ENCODE results near the gene RARRES2. TPM values are rescaled to one million over a fixed set of nuclear protein-coding genes. Genes with fewer than 3 reads are reported as not detected.
"Not testable (repeated sequence)": the region's sequence is repeated elsewhere in the genome, so short reads cannot be mapped to it uniquely, and the experiment has no call there.

The RARRES2 gene
- total RNA-seq, 1 donor from 2014 or later, result 6.2 TPM

DNA sequence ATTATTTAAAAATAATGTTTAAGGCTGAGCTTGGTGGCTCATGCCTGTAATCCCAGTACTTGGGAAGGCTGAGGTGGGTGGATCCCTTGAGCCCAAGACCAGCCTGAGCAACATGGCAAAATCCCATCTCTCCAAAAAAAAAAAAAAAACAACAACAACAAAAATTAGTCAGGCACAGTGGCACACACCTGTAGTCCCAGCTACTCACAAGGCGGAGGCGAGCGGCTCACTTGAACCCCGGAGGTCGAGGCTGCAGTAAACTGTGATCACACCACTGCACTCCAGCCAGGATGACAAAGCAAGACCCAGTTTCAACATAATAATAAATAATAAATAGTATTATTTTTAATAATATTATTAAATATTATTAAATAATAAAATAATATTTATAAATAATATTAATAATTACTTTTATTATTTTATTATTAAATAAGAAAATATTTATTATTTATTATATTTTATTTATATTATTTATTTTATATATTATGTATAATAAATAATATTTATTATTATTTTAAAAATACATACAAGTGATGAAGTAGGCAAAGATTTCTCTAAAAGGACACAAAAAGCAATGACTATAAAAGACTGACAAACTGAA is 26.7 kb downstream of the RARRES2 start:
- DNase-seq, result no peak

DNA sequence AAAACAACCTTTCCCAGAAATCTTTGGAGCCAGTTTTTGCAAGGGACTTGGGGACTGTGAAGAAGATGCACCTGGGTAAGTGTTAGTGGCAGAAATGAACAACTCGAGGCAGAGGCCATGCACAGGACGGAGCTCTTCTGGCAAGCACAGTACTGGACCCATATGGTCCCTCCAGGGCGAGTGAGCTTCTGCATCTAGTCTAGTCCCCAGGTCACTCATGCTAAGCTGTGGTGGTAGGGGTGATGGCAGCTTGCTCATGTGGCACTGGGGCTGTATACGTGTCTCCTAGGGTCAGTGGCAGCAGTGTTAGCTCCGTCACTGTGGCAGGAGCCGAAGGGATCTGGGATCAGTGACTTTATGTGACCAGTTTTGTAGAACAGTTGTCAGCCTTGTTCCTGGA is 27.6 kb downstream of the RARRES2 start:
- no peak for DNase-seq

DNA sequence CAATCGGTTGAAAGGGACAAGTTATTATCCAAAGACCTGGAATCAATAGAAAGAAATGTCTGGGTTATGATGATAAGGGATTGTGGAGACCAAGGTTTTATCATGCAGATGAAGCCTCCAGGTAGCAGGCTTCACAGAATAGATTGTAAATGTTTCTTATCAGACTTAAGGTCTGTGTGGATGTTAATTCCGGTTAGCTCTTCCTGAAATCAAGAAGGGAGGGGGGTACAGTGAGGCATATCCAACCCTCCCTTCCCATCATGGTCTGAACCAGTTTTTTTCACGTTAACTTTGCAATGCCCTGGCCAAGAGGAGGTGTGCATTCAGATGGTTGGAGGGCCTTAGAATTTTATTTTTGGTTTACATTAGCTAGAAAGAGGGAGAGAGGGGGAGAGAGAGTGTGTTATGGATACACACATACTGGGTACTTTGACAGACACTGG is 28.0 kb downstream of the RARRES2 start:
- DNase-seq, result no peak

DNA sequence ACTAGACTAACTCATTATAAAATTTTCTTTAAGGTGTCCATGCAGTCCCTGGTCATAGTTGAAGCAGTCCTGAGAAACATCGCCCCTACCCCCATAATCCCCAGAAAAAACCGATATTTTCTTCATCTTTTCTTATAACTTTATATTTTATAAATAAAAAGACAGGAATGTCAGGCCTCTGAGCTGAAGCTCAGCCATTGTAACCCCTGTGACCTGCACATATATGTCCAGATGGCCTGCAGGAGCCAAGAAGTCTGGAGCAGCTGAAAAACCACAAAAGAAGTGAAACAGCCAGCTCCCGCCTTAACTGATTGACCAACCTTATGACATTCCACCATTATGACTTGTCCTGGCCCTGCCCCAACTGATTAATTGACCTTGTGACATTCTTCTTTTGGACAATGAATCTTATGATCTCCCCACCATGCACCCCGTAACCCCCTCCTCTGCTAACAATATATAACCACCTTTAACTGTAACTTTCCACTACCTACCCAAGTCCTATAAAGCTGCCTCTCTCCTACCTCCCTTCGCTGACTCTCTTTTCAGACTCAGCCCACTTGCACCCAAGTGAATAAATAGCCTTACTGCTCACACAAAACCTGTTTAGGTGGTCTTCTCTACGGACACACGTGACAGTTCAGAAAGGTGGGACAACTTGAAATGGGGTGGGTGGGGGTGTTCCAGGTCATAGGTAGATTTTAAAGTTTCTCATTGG is 28.6 kb downstream of the RARRES2 start:
- DNase-seq, result not testable (repeated sequence)

DNA sequence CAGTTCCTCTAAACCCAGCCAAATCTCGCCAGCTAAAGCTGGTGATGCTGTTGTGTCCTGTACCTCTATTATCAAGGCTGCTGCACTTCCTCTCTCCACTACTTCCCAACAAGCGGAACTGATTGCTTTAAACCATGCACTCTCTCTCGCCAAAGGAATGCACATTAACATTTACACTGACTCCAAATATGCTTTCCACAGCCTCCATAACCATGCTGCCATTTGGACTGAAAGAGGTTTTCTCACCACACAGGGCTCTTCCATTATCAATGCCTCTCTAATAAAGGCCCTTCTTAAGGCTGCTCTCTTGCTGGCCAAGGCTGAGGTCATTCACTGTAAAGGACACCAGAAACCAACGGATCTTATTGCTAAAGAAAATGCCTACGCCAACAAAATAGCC is 29.7 kb downstream of the RARRES2 start:
- DNase-seq, result no peak

DNA sequence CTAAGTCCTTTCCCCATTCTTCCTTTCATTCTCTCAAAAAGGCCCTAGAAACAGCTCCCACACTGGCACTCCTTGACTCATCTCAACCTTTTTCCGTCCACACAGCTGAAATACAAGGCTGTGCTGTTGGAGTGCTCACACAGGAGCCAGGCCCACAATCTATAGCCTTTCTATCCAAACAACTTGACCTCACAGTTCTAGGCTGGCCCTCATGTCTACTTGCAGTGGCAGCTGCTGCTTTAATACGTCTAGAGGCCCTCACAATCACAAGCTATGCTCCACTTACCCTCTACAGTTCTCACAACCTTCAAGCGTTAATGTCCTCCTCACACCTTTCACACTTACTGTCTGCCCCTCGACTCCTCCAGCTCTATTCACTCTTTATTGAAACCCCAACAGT is 30.3 kb downstream of the RARRES2 start:
- no peak for DNase-seq

DNA sequence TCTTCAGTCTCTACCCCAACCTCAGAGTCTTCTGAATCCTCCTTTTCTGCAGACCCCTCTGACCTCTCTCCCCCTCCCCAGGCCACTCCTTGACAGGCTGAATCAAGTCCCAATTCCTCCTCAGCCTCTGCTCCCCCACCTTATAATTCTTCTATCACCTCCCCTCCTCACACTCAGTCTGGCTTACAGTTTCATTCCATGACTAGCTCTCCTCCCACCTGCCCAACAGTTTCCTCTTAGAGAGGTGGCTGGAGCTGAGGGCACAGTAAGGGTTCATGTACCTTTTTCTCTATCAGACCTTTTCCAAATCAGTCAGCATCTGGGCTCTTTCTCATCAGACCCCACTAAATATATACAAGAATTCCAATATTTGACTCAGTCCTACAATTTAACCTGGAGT is 32.9 kb downstream of the RARRES2 start:
- DNase-seq, result no peak

DNA sequence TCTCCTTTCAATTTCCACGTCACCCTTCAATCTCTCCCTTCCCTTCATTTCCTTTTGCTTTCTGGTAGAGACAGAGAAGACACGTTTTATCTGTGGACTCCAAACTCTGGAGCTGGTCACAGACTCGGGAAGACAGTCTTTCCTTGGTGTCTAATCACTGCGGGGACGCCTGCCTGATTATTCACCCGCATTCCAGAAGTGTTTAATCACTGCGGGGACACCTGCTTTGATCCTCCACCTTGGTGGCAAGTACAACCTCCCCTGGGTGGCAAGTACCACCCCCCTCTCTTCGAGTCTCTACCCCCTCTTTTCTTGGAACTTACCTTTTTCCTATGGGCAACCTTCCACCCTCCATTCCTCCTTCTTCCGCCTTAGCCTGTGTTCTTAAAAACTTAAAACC is 33.5 kb downstream of the RARRES2 start:
- DNase-seq, result no peak

DNA sequence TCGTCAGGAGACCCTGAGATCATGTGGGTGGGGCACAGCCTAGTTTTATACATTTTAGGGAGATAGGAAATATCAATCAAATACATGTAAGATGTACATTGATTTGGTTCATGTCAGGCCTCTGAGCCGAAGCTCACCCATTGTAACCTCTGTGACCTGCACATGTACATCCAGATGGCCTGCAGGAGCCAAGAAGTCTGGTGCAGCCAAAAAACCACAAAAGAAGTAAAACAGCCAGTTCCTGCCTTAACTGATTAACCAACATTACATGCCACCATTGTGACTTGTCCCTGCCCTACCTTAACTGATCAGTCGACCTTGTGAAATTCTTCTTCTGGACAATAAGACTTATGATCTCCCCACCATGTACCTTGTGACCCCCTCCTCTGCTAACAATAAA is 34.3 kb downstream of the RARRES2 start:
- DNase-seq, result no peak

DNA sequence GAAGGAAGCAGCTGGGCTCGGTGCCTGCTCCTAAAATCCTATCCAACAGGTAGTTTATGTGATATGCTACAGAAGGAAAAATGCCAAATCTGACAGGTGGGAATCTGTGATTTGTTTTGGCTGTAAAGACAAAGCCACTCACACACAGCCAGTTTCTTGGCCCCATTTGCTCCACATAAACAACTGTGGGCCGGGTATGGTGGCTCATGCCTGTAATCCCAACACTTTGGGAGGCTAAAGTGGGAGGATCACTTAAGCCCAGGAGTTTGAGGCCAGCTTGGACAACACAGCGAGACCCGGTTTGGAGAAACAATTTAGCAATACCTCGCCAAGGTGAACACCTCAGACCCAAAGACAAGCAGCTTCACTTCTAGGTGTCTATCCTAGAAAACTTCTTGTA is 35.1 kb downstream of the RARRES2 start:
- not testable (repeated sequence) for DNase-seq

DNA sequence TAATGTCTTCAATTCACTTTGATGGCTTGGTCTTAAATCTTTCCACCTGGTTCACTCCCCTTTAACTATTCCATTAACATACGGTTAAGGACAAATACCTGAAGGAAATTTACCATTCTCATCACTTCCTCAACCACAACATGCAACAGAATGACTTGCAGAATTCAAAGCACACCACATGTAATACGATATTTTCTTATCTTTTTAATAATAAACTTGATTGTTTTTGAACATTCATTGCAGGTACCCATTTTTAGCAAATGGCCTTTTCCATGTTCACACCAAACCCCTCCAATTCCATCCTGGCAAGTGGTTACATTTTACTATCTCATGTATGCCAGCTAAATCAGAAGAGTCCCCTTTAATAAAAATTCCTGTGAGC is 35.5 kb downstream of the RARRES2 start:
- not testable (repeated sequence) for DNase-seq

DNA sequence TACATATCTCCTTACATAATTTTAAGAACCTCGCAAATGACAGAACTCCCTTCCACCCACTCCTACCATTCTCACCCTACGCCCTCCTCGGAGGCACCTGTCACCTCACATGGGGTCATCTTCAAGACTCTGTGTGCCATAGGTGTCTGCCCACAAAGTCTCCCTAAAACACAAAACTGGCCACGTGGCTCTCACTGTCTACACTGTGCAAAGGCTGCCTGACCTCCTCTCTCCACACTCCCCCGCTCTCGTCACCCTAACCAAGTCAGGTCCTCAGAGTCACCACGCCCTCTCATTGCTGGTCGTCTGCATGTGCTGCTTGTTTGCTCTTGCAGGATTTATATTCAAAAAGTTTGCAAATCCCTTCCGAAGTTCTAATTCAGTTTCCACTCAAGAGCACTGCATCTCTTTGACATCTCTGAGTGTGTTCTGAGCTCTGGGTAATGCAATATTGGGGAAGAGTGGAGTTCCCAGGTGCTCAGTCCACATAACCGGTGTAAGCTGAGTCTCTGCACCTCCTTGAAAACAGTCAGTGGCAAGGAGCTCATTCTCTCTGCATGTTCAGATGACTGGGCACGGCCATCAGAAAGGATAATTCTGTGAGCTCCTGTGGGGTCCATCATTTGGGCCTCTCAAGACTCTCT is 36.0 kb downstream of the RARRES2 start:
- DNase-seq, result not testable (repeated sequence)

DNA sequence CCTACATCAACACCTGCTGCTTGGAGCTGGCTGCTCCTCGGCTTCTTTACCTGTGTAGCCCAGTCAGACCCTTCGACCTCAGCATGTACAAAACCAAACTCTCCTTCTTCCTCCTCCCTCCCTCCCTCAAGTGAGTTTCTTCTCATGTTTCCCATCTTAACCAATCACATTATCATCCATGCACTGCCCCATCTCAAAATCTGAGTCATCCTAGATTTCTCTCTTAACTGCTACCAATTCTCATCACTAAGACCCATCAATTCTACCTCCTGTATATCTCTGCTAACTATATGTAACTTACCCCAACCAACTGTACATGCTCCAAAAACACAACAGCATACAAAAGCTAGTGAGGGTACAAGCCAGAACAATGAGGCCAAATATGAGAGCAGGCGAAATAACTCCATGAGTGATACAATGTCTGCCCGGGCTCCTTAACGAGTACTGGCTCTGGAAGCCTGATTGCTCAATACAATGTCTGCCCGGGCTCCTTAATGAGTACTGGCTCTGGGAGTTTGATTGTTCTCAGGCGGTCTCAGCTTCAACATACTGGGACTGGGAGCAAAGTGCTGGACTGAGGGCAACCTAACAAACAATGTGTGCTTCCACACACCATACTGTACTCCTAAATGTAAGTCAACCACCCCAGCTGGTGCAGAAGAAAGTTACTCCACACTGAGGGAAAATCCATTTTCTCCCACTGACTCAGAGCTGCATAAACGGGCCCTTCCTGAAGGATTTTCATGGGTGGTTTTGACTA is 36.8 kb downstream of the RARRES2 start:
- not testable (repeated sequence) for DNase-seq

DNA sequence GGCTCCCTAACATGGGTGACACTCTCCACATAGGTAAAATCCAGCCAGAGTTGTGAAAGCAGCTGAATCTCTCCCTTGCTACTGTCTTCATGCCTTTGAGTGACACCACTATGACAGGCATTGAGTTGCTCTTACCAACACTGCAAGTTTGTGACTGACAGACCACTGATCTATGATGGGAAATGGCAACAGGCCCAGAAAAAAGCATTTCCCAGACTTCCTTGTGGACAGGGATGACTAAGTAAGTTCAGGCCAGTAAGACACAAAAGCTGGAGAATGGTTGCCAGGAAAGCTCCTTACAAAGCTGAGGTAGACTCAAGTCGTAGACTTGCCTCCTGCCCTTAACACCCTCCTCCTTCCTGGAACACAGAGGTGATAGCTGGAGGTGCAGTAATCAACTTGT is 38.5 kb downstream of the RARRES2 start:
- not testable (repeated sequence) for DNase-seq

DNA sequence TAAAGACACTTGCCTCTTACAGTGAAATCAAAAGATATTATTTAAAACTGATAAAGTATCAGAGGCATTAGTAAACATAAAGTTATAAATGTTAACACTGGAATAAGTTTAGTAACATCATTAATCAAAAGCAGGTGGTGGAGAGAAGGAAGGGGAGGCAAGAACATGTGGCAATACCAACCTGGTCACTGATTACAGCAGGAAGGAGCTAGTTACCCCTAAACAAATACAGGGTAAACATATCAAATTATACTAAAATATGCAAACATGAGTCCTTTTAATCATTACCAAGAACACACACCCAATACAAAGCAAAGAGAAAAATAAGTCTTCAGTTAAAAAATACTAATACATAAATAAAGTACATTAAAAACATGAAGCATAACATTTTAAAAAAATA is 43.5 kb downstream of the RARRES2 start:
- not testable (repeated sequence) for DNase-seq

DNA sequence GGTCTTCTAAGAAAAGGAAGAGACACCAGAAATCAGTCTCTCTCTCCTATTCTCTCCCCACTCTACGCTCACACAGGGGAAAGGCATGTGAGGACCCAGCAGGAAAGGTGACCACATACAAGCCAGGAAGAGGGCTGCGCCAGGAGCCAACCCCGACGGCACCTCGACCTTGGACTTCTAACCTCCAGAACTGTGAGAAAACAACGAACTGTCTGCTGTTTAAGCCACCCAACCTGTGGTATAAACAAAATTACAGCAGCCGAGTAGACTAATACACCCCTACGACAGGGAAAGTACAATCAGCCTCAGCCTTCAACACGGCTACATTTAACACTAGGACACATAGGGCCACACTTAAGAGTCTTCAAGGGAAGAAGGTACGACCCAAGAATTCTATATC is 44.6 kb downstream of the RARRES2 start:
- DNase-seq, result not testable (repeated sequence)

DNA sequence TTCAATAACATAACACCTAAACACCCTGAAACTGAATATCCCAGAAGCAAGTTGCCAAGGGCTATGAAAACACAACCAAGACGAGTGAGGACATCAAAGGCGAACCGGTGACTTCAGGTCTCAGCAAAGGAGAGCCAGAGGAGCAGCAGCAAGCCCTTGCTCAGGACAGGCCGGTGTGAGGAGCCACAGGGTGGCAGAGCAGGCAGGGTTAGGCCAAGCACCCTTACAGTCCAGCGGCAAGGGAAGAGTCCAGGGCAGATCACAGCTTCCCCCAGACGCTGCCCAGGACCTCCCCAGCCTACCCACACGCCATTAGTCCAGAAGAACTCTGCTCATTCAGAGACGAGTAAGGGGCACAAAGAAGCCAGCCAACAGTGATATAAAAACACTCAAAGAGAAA is 45.8 kb downstream of the RARRES2 start:
- not testable (repeated sequence) for DNase-seq

DNA sequence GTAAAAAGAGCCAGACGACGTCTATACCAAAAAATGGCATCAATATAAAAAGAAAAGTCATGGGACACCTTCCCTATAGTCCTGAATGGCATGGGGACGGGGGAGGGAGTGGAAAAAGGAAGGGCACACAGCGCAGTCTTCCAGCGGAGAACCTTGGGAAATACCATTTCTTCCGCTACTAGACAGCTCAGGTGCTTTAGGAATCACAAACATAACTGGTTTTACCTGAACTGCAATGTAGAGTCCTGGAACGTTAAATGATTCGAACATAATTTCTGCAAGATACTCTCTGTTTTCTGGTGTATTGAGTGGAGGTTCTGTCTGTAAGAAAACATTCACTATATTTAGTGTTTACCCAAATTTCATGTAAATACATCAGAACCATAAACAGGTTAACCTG is 46.4 kb downstream of the RARRES2 start:
- not testable (repeated sequence) for DNase-seq

DNA sequence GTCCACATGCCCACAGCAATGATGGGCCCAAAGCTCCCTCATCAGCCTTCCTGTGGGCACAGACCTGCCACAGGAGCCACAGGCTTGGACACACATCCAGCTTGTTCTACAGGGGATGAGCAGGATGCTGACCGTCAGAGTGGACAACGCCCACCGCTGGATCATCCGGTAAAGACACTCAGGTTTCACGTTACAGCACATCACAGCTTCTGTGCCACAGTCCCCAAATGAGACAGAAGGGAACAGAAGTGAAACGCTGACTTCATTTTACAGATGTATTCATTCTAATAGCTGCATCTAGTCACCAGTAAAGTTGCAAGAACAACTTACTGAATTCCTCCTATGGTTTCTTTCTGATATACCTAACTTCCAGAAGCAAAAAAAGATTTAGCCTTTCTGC is 51.1 kb downstream of the RARRES2 start:
- DNase-seq, result not testable (repeated sequence)

DNA sequence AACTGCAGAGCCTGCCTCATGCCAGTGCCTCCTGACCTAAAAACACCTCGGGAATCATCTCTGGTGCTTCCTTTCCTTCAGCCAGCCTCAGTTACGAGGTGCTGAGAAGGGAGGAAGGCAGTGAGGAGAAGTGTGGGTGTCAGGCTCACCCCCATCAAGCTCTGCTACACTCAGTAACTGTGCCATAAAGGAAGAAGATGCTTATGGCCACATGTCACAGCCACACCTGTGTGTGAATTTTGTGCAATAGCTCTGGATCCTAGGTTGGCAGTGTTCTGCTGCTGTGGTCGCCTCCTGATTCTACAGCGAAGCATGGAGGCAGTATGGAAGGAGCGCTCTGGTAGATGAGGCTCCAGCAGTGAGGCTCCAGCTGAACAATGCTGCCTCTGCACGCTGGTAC is 52.6 kb downstream of the RARRES2 start:
- DNase-seq, result not testable (repeated sequence)

All from occipital lobe (tissue), 2 donors.